Spleen (tissue), 11 donors: ENCODE data around the gene TBX5. TPM values are rescaled to one million over a fixed set of nuclear protein-coding genes. Genes with fewer than 3 reads are reported as not detected.

Experiments used
- DNase-seq: peaks from one replicate; pipeline ENCODE4 v3.0.0-alpha.2; 2020
- H3K27ac ChIP-seq, 8 donors: fragments of 200-600 bp; sonication (generic) in 7 of 8; 1 replicate in 4 of 8; 2 replicates in 4 of 8; pipeline versions ENCODE4 v1.5.0 to v1.8.0; 2016 to 2021; ENCODE audit warnings: inconsistent platforms in 4 of 8, mild to moderate bottlenecking in 4 of 8, moderate library complexity in 1 of 8
- H3K27me3 ChIP-seq, 7 donors: fragments of 200-600 bp; sonication (generic) in 6 of 7; replicated peaks in 1 of 7; 1 replicate in 4 of 7; 2 replicates in 3 of 7; pipeline versions ENCODE4 v1.5.0 to v1.8.0; 2016 to 2021; ENCODE audit warnings: inconsistent platforms in 3 of 7, mild to moderate bottlenecking in 1 of 7
- H3K36me3 ChIP-seq, 6 donors: fragments of 200-600 bp; sonication (generic) in 5 of 6; 1 replicate in 4 of 6; 2 replicates in 2 of 6; pipeline versions ENCODE4 v1.5.0 to v1.8.0; 2016 to 2021; ENCODE audit warnings: inconsistent platforms in 2 of 6
- H3K4me1 ChIP-seq, 6 donors: fragments of 200-600 bp; sonication (generic) in 5 of 6; 1 replicate in 3 of 6; 2 replicates in 3 of 6; pipeline versions ENCODE4 v1.5.0 to v1.8.0; 2016 to 2021; ENCODE audit warnings: inconsistent platforms in 3 of 6
- H3K4me3 ChIP-seq, 8 donors: fragments of 200-600 bp; sonication (generic) in 7 of 8; 1 replicate in 4 of 8; 2 replicates in 4 of 8; pipeline versions ENCODE4 v1.5.0 to v1.8.0; 2016 to 2021; ENCODE audit warnings: inconsistent platforms in 4 of 8, mild to moderate bottlenecking in 4 of 8, moderate library complexity in 2 of 8
- H3K9me3 ChIP-seq, 8 donors: fragments of 200-600 bp; sonication (generic) in 7 of 8; 1 replicate in 4 of 8; 2 replicates in 4 of 8; pipeline versions ENCODE4 v1.5.0 to v1.8.0; 2016 to 2021; ENCODE audit warnings: inconsistent platforms in 4 of 8
- CTCF ChIP-seq, 11 experiments: fragments of 200-600 bp in 7 of 11; fragments of 450-650 bp in 4 of 11; sonication (generic) in 4 of 11; IDR thresholded peaks in 8 of 11; conservative IDR thresholded peaks in 3 of 11; 1 replicate in 7 of 11; 2 replicates in 4 of 11; pipeline versions ENCODE4 v1.4.0 to v1.8.0; 2016 to 2021; ENCODE audit warnings: antibody characterized with exemption in 11 of 11, inconsistent platforms in 4 of 11, mild to moderate bottlenecking in 1 of 11
- POLR2A ChIP-seq, 3 donors: fragments of 450-650 bp; IDR thresholded peaks; one replicate each; pipeline ENCODE4 v1.5.1; 2017; ENCODE audit warnings: antibody characterized with exemption in 3 of 3, mild to moderate bottlenecking in 1 of 3
- POLR2AphosphoS5 ChIP-seq, 3 donors: sonication (generic); formaldehyde crosslinking; IDR thresholded peaks; one replicate each; pipeline ENCODE4 v1.5.1; 2017; ENCODE audit warnings: antibody characterized with exemption in 3 of 3
- WGBS, 5 donors: extraction: QIAGEN DNeasy Blood & Tissue Kit in 3 of 5; methylation state at CpG; one replicate each; pipeline versions ENCODE4 v1.1.5 to v1.1.7; 2013 to 2018; 5-methylcytosine and 5-hydroxymethylcytosine counted together
- intact Hi-C: fragments of 100-400 bp; cut with DNase I; formaldehyde crosslinking; loops from one replicate; pipeline ENCODE4 v1.15.0; 2023; ENCODE audit warnings: low total_unique reads
- polyA plus RNA-seq, 3 donors: library from polyadenylated mRNA; stranded (reverse); fragments of 200-250 nt; gene quantifications; one replicate each; pipeline ENCODE4 v1.2.1, GENCODE V29; 2013
- total RNA-seq, 7 donors: library from RNA; depleted of rRNA in 3 of 7; stranded (reverse); fragments of >200 nt in 3 of 7; fragmentation: NEBNext Ultra II Directional in 4 of 7; extraction: Animal tissue kit (Norgen Biotek cat#: 25700) in 4 of 7; gene quantifications; one replicate each; pipeline versions ENCODE4 v1.1.0 to v1.2.1, GENCODE V29; 2016 to 2021
- donor health status: healthy with polysubstance abuse.
- donor health status: DM: no; HTN: no; CAD: no; lungs with moderate emphysema.
- donor health status: DM: no; HTN: no; CAD: no.
- donor health status: Bipolar disorder and iron deficiency.
- donor health status: healthy.
- donor health status: DM: no; HTN: no; CAD: no.
- donor health status: DM: yes; HTN: yes; CAD: no.

Gene TBX5
- total and polyA plus RNA-seq, 10 donors: not detected

- DNase-seq: no peak
- Histone ChIP-seq H3K27ac (no peak overlapping the region), H3K9me3 (no peaks in the 10 kb centered on the region), H3K36me3 (no peaks in the 10 kb centered on the region), H3K4me3 (no peak overlapping the region), H3K4me1 (peaks cover 0 to 7% (median 0%) of the 10 kb centered on the region in 6 donors), H3K27me3 (peaks cover 2 to 100% (median 78%) of the 10 kb centered on the region in 7 donors)
- TF ChIP-seq POLR2A (IDR thresholded peaks at IDR 0.05) (no peak), POLR2AphosphoS5 (IDR thresholded peaks at IDR 0.05) (no peak), CTCF (IDR thresholded peaks at IDR 0.05 in 8 of 11, conservative IDR thresholded peaks at IDR 0.05 in 3 of 11) (no peak)
- intact Hi-C loops: no loop called here
- 6 to 7% (median 7%) methylated on average over 32 of the region's 32 CpGs for WGBS, 5 donors
Measured at GRCh38 chr12:114445401-114446323, 39.7 kb upstream of the TBX5 start.

GRCh38 chr12:114444422-114445279 is 38.7 kb upstream of the TBX5 start:
- TF ChIP-seq POLR2A (IDR thresholded peaks at IDR 0.05) (no peak), CTCF (IDR thresholded peaks at IDR 0.05 in 8 of 11, conservative IDR thresholded peaks at IDR 0.05 in 3 of 11) (no peak), POLR2AphosphoS5 (IDR thresholded peaks at IDR 0.05) (no peak)
- H3K4me1 ChIP-seq: peaks cover 0 to 7% (median 0%) of the 10 kb centered on the region in 6 donors
- no peak overlapping the region for H3K4me3 ChIP-seq
- WGBS, 5 donors: 6 to 10% (median 7%) methylated on average over 36 to 44 of the region's 44 CpGs
- no peak overlapping the region for H3K27ac ChIP-seq
- peaks cover 2 to 100% (median 83%) of the 10 kb centered on the region in 7 donors for H3K27me3 ChIP-seq
- H3K36me3 ChIP-seq: no peaks in the 10 kb centered on the region
- no peak for DNase-seq
- intact Hi-C loops: no loop called here
- H3K9me3 ChIP-seq: no peaks in the 10 kb centered on the region

- peaks cover 0 to 7% (median 0%) of the 10 kb centered on the region in 6 donors for H3K4me1 ChIP-seq
- H3K27ac ChIP-seq: no peak overlapping the region
- no peaks in the 10 kb centered on the region for H3K9me3 ChIP-seq
- peaks cover 2 to 100% (median 91%) of the 10 kb centered on the region in 7 donors for H3K27me3 ChIP-seq
- TF ChIP-seq CTCF (IDR thresholded peaks at IDR 0.05 in 8 of 11, conservative IDR thresholded peaks at IDR 0.05 in 3 of 11) (no peak), POLR2A (IDR thresholded peaks at IDR 0.05) (no peak), POLR2AphosphoS5 (IDR thresholded peaks at IDR 0.05) (no peak)
- H3K4me3 ChIP-seq: no peak overlapping the region
- no peak for DNase-seq
- 3 to 10% (median 5%) methylated on average over 23 to 53 of the region's 53 CpGs for WGBS, 5 donors
- intact Hi-C loops: no loop called here
- H3K36me3 ChIP-seq: no peaks in the 10 kb centered on the region
Measured at GRCh38 chr12:114443607-114444421, 37.9 kb upstream of the TBX5 start.
